Smooth muscle cell (in vitro differentiated cells): Measurements from ENCODE around the gene FRZB. TPM values are rescaled to one million over a fixed set of nuclear protein-coding genes. Genes with fewer than 3 reads are reported as not detected.

Experiments
- DNase-seq: peaks from one replicate; lab custom pipeline; 2025; ENCODE audit not compliant: unreplicated experiment; lab: John Stamatoyannopoulos, UW
- H2AFZ ChIP-seq: fragments of 200-600 bp; sonication (generic); 2 replicates; pipeline ENCODE4 v1.6.0; 2016; ENCODE audit warnings: antibody characterized with exemption, low read depth, mild to moderate bottlenecking
- H3F3A ChIP-seq: fragments of 200-600 bp; sonication (generic); 2 replicates; pipeline ENCODE4 v1.6.0; 2017; ENCODE audit warnings: antibody characterized with exemption, low read depth
- H3K27ac ChIP-seq: fragments of 200-600 bp; sonication (generic); 2 replicates; pipeline ENCODE4 v1.5.1; 2016; ENCODE audit warnings: low read depth, mild to moderate bottlenecking
- H3K27me3 ChIP-seq: fragments of 200-600 bp; sonication (generic); 2 replicates; pipeline ENCODE4 v1.6.1; 2016; ENCODE audit warnings: low read depth, mild to moderate bottlenecking
- H3K36me3 ChIP-seq: fragments of 200-600 bp; sonication (generic); 2 replicates; pipeline ENCODE4 v1.5.1; 2016; ENCODE audit warnings: low read depth
- H3K4me1 ChIP-seq: fragments of 200-600 bp; sonication (generic); 2 replicates; pipeline ENCODE4 v1.5.1; 2016; ENCODE audit warnings: low read depth
- H3K4me2 ChIP-seq: fragments of 200-600 bp; sonication (generic); 2 replicates; pipeline ENCODE4 v1.6.0; 2016; ENCODE audit warnings: mild to moderate bottlenecking
- H3K4me3 ChIP-seq: fragments of 200-600 bp; sonication (generic); 2 replicates; pipeline ENCODE4 v1.5.1; 2016; ENCODE audit warnings: mild to moderate bottlenecking
- H3K79me2 ChIP-seq: fragments of 200-600 bp; sonication (generic); 2 replicates; pipeline ENCODE4 v1.6.0; 2016; ENCODE audit warnings: low read depth, mild to moderate bottlenecking
- H3K9ac ChIP-seq: fragments of 200-600 bp; sonication (generic); 2 replicates; pipeline ENCODE4 v1.6.0; 2016; ENCODE audit warnings: low read depth
- H3K9me3 ChIP-seq: fragments of 200-600 bp; sonication (generic); replicated peaks from 2 replicates; pipeline ENCODE4 v1.5.1; 2016; ENCODE audit warnings: low read depth
- H4K20me1 ChIP-seq: fragments of 200-600 bp; sonication (generic); 2 replicates; pipeline ENCODE4 v1.6.0; 2016; ENCODE audit warnings: low read depth
- CTCF ChIP-seq: fragments of 200-600 bp; sonication (generic); IDR thresholded peaks from 2 replicates; pipeline ENCODE4 v1.5.1; 2017; ENCODE audit warnings: borderline replicate concordance, mild to moderate bottlenecking, antibody characterized with exemption; ENCODE audit not compliant: insufficient read depth, poor library complexity, severe bottlenecking
- WGBS: methylation state at CpG from one replicate; pipeline ENCODE4 v1.1.7; 2016; ENCODE audit warnings: low lambda C conversion rate; 5-methylcytosine and 5-hydroxymethylcytosine counted together
- polyA plus RNA-seq: library from polyadenylated mRNA; unstranded; fragments of >200 nt; fragmentation: Nextera tagmentation; extraction: Ambion mirVana; gene quantifications from 2 replicates; pipeline ENCODE4 v1.2.1, GENCODE V29; 2016
- total RNA-seq: library from RNA; depleted of rRNA; stranded (reverse); fragments of >200 nt; gene quantifications from 2 replicates; pipeline ENCODE4 v1.2.3, GENCODE V29; 2014

FRZB gene
- total and polyA plus RNA-seq, 2 experiments from 2014 or later: 11.2 to 33.5 TPM

GRCh38 chr2:182827182-182827879 lies 39.1 kb downstream of the FRZB start:
- WGBS: 21% methylated on average over 2 of the region's 2 CpGs
- no peak for TF ChIP-seq CTCF
- Histone ChIP-seq H3K4me2 (peak overlapping the region; percentile 62), H3K27me3 (no peaks in the 10 kb centered on the region), H3K4me3 (no peak overlapping the region), H3K9ac (no peak overlapping the region), H3F3A (peaks cover 17% of the 10 kb centered on the region), H3K4me1 (peaks cover 30% of the 10 kb centered on the region), H4K20me1 (no peaks in the 10 kb centered on the region), H3K27ac (peak overlapping the region; percentile 70), H3K36me3 (no peaks in the 10 kb centered on the region), H2AFZ (peak overlapping the region; percentile 87), H3K79me2 (no peaks in the 10 kb centered on the region), H3K9me3 (no peaks in the 10 kb centered on the region)
- DNase-seq: no peak

- 85% methylated on average over 3 of the region's 3 CpGs for WGBS
- Histone ChIP-seq H3K27ac (peak overlapping the region; percentile 70), H3K4me1 (peaks cover 30% of the 10 kb centered on the region), H3K27me3 (no peaks in the 10 kb centered on the region), H2AFZ (peak overlapping the region; percentile 5), H3K9me3 (no peaks in the 10 kb centered on the region), H3K36me3 (no peaks in the 10 kb centered on the region), H3F3A (peaks cover 17% of the 10 kb centered on the region), H3K4me3 (no peak overlapping the region), H3K79me2 (no peaks in the 10 kb centered on the region), H3K9ac (no peak overlapping the region), H4K20me1 (no peaks in the 10 kb centered on the region), H3K4me2 (peak overlapping the region; percentile 57)
- TF ChIP-seq CTCF: no peak
- DNase-seq: no peak
These were observed 39.9 kb downstream of the FRZB start for GRCh38 chr2:182826496-182826895.

GRCh38 chr2:182826064-182826463 lies 40.4 kb downstream of the FRZB start:
- Histone ChIP-seq H3K27me3 (no peaks in the 10 kb centered on the region), H3K27ac (no peak overlapping the region), H3K4me1 (peaks cover 30% of the 10 kb centered on the region), H3K79me2 (no peaks in the 10 kb centered on the region), H2AFZ (peak overlapping the region; percentile 19), H3K9me3 (no peaks in the 10 kb centered on the region), H3F3A (peaks cover 17% of the 10 kb centered on the region), H3K4me3 (no peak overlapping the region), H3K9ac (no peak overlapping the region), H4K20me1 (no peaks in the 10 kb centered on the region), H3K4me2 (peak overlapping the region; percentile 57), H3K36me3 (no peaks in the 10 kb centered on the region)
- 75% methylated on average over 1 of the region's 1 CpG for WGBS
- DNase-seq: no peak
- no peak for TF ChIP-seq CTCF

- H3F3A ChIP-seq: peaks cover 17% of the 10 kb centered on the region
- 83% methylated on average over 6 of the region's 6 CpGs for WGBS
- TF ChIP-seq CTCF: no peak
- H3K4me3 ChIP-seq: no peak overlapping the region
- H3K79me2 ChIP-seq: no peaks in the 10 kb centered on the region
- no peak overlapping the region for H3K9ac ChIP-seq
- H3K27ac ChIP-seq: no peak overlapping the region
- no peaks in the 10 kb centered on the region for H3K27me3 ChIP-seq
- H3K4me1 ChIP-seq: peaks cover 32% of the 10 kb centered on the region
- no peak for DNase-seq
- H3K36me3 ChIP-seq: no peaks in the 10 kb centered on the region
- H4K20me1 ChIP-seq: no peaks in the 10 kb centered on the region
- H2AFZ ChIP-seq: no peak overlapping the region
- H3K9me3 ChIP-seq: no peaks in the 10 kb centered on the region
- no peak overlapping the region for H3K4me2 ChIP-seq
These were observed 41.7 kb downstream of the FRZB start for GRCh38 chr2:182824767-182825158.
